GM10266 (cell line): ENCODE results near the gene PLCB4.

ENCODE experiments used
- DNase-seq: peaks from one replicate; pipeline ENCODE4 v3.0.0; 2012; ENCODE audit errors: extremely low spot score
- TF ChIP-seq, protein P1 (sequence below): IDR thresholded peaks from 2 replicates; pipeline ENCODE4 v1.5.1; 2012; ENCODE audit warnings: mild to moderate bottlenecking, low read depth; ENCODE audit not compliant: control insufficient read depth, insufficient read depth; ENCODE audit errors: missing control alignments

PLCB4 gene

DNA sequence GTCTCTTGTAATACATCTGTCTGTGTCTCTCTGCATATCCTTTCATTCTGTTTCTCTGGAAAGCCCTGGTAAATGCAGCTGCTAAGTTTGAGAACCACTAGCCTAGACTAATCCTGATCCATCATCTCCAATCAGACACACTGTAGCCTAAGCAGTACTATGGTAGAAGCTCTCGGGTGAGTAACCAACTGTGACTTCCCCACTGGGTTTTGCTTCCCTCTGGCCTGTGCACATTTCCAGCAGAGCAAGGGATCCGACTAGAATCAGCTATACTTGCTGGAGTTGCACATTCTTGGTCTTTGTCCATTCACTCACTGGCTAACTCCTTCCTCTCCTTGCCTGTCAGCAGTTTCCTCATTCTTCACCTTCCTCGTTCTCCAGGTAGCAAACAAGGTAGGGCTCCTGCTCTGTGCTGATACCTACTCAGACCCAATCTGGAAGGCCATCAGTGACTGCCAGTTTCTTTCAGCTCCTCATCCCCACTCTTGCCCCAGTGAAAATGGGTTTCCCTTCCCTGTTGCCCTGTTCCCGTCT, 184.2 kb downstream of the PLCB4 start:
- TF ChIP-seq, protein P1, sequence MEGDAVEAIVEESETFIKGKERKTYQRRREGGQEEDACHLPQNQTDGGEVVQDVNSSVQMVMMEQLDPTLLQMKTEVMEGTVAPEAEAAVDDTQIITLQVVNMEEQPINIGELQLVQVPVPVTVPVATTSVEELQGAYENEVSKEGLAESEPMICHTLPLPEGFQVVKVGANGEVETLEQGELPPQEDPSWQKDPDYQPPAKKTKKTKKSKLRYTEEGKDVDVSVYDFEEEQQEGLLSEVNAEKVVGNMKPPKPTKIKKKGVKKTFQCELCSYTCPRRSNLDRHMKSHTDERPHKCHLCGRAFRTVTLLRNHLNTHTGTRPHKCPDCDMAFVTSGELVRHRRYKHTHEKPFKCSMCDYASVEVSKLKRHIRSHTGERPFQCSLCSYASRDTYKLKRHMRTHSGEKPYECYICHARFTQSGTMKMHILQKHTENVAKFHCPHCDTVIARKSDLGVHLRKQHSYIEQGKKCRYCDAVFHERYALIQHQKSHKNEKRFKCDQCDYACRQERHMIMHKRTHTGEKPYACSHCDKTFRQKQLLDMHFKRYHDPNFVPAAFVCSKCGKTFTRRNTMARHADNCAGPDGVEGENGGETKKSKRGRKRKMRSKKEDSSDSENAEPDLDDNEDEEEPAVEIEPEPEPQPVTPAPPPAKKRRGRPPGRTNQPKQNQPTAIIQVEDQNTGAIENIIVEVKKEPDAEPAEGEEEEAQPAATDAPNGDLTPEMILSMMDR, result no peak
- no peak for DNase-seq

DNA sequence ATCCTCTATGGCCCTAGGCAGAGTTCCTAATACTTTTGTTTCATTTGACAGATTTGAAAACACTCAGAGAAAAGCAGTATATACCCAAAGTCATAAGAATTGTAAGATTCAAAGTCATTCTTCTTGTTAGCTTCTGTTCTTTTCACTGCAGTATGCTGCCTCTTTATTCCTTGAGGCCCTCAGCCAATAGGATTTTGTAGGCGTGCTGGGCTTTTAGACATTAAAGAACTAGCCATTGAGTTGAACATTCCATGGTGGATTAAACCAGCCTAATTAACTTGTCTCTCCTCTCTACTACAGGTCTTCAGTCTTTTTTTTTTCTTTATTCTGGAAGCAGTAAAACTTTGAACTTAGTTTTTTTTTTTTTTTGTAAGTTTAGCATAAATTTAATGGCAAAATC, 186.3 kb downstream of the PLCB4 start:
- TF ChIP-seq, protein P1, result no peak
- DNase-seq, result no peak

DNA sequence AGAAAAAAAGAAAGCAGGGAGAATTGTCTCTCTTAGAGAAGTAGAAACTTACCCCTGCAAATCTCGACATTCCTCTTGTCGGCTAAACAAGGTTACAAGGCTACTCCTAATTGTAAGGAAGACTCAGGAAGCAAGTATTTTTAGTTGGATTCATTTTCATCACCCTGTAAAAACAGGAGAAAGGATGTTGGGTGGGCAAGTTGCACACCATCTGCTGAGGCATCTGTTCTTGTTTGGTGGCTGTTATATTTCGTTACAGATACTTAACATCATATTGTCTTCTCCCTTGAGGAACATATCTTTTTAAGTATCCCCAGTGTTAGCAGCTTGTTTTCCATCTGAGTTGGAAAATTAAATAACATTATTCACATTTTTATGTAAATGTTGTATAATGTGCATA, 187.5 kb downstream of the PLCB4 start:
- TF ChIP-seq, protein P1, result no peak
- no peak for DNase-seq

DNA sequence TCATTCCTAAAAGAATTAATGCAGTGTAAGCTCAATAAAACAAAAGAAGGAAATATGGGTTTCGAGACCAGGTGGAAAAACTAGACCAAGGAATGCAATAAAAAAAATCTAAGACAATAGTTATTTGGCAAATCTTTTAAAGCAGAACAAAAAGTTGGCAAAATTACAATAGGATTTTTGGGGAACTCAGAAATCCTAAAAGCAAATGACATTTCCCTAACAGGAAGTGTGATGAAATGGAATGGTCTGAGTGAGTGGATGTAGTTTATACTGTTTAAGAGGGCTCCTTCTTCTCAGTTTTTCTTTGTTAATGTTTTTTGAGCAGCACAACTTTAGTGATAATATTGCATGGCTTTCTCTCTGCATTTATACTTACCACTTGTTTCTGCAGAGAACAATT, 190.0 kb downstream of the PLCB4 start:
- no peak for DNase-seq
- TF ChIP-seq, protein P1, result no peak

DNA sequence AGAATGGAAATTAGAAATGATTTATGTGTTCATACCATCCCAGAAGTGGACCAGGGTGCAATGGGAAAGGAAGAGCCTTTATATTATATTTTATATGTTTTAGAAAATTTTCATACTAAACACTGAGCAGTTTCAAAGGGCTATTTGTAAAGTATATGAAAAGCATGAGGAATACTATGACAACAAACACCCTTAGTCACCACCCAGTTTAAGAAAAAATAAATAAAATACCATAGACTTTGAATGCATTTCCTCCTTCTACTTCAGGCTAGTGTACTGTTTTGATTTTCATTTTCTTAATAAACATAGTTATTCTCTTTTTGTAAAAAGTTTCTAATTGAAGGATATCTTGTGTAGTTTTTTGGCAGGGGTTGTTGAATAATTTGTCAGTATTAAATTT, 191.1 kb downstream of the PLCB4 start:
- DNase-seq, result no peak
- TF ChIP-seq, protein P1, result no peak

DNA sequence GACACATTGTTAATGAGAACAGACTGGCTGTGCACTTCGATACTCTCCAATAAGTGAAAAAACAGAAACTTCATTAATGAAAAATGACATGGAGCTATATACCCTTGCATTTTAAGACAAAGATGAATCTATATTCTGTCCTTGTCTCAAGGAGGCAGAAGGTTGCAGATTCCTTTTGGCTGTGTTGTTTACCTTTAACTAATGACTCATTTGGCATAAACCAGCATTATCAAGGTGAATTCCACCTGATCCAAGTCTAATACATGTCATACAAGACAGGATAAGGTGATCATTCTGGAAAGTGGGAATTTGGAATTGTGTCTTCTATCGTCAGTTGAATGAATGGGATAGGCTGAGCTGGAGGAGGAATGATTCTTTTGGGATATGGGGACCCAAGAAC, 192.9 kb downstream of the PLCB4 start:
- TF ChIP-seq, protein P1, result no peak
- DNase-seq, result no peak

DNA sequence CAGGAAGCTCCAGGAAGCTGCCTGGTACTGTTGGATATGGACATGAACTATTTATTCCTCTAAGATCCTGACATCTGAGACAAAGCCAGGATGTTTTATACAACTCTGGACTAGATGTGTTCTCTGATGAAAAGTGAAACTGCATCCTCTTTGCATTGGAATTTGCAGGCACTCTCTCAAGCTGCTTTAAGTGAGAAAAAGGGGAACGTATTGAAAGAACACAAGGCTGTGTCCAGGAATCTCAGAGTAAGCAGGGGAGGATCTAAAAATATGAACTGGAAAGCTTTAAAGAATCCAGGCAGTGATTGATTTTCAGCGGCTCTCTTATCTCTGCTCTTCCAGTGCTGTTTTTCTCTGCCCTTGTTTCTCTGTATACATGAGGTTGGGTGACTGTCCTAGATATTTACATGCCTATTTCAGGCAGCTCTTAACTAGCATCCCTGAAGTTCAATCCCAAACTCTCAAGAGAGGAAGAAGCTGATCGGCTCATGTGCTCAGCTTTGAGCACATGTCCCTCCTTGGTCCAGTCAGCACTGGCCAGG, 193.8 kb downstream of the PLCB4 start:
- TF ChIP-seq, protein P1, result no peak
- no peak for DNase-seq
